ENCODE data around the gene HECW1. TPM values are rescaled to one million over a fixed set of nuclear protein-coding genes. Genes with fewer than 3 reads are reported as not detected.

HECW1 gene
- total RNA-seq, 1 experiment from 2014 or later: 1.8 TPM

DNA sequence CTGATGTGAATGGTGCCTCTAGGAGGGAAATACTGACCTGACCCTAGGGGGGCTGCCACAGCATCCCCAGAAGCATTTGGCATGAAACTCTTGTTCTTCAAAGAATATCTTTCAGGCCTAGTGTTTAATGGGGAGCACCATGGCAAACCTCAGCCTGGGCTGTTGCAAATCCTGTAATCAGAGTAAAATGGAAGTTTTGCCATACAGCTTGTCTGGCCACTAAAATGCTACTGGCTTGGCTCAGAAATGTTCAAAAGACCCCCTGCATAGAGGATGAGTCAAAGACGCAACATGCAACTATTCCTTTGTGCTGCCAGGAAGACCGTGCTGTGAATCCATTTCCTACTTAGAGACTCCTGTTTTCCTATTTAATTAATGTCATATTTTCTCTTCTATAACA is 26.7 kb downstream of the HECW1 start:
- BruUV-seq (replicated peaks): no TSS peak
- ChIA-PET POLR2A (no interaction called here), CTCF (no interaction called here)
- no peaks in the 10 kb centered on the region for H3K4me1 ChIP-seq
- no peaks in the 10 kb centered on the region for H3K9me3 ChIP-seq
- Mint-ChIP-seq H3K27me3 (ENCODE audit: insufficient read depth, unreplicated experiment) (peaks cover 14% of the 10 kb centered on the region), H3K36me3 (ENCODE audit: insufficient read depth, unreplicated experiment) (no peaks in the 10 kb centered on the region), H3K4me3 (ENCODE audit: unreplicated experiment) (no peak overlapping the region), H3K9me3 (ENCODE audit: unreplicated experiment) (no peaks in the 10 kb centered on the region), H3K4me1 (ENCODE audit: low read depth, unreplicated experiment) (peaks cover 6% of the 10 kb centered on the region), H3K27ac (ENCODE audit: unreplicated experiment) (no peak overlapping the region)
- TF ChIP-seq, protein P1, sequence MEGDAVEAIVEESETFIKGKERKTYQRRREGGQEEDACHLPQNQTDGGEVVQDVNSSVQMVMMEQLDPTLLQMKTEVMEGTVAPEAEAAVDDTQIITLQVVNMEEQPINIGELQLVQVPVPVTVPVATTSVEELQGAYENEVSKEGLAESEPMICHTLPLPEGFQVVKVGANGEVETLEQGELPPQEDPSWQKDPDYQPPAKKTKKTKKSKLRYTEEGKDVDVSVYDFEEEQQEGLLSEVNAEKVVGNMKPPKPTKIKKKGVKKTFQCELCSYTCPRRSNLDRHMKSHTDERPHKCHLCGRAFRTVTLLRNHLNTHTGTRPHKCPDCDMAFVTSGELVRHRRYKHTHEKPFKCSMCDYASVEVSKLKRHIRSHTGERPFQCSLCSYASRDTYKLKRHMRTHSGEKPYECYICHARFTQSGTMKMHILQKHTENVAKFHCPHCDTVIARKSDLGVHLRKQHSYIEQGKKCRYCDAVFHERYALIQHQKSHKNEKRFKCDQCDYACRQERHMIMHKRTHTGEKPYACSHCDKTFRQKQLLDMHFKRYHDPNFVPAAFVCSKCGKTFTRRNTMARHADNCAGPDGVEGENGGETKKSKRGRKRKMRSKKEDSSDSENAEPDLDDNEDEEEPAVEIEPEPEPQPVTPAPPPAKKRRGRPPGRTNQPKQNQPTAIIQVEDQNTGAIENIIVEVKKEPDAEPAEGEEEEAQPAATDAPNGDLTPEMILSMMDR (IDR thresholded peaks at IDR 0.05; ENCODE audit: insufficient read depth in 1 of 2, low read depth in 1 of 2, low read length in 1 of 2, severe bottlenecking in 1 of 2, unreplicated experiment in 1 of 2): no peak
- DNase-seq: no peak
- H3K27me3 ChIP-seq (replicated peaks; ENCODE audit: control insufficient read depth, insufficient read depth, low read length): no peaks in the 10 kb centered on the region
- intact Hi-C loops (cut with micrococcal nuclease; ENCODE audit: unreplicated experiment): no loop called here
- no peaks in the 10 kb centered on the region for H3K36me3 ChIP-seq (ENCODE audit: control insufficient read depth, insufficient read depth, low read length)
- H3K4me3 ChIP-seq (ENCODE audit: low read depth, low read length): no peak overlapping the region

DNA sequence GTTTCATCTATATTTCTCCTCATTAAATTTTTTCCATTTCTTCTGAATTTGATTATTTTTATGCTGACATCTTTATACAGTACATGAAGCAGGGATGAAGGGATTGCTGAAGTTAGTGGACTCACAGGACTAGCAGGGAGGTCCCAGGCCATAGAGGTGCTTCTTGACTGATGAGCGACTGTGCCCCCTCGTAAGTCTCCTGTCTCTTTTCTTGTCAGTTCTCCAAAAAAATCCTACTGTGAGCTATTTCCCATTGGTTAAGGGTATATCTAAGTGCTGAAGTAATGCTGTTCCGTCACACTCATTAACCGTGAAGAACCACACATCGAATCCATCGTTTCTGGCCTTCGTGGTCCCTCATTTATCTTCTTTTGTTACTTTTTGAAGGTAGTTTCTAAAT is 27.7 kb downstream of the HECW1 start:
- no peak for DNase-seq
- H3K27me3 Mint-ChIP-seq (ENCODE audit: insufficient read depth, unreplicated experiment): peaks cover 10% of the 10 kb centered on the region
- CTCF ChIA-PET: no interaction called here
- intact Hi-C loops (cut with micrococcal nuclease; ENCODE audit: unreplicated experiment): no loop called here
- H3K36me3 Mint-ChIP-seq (ENCODE audit: insufficient read depth, unreplicated experiment): no peaks in the 10 kb centered on the region
- H3K4me3 ChIP-seq (ENCODE audit: low read depth, low read length): no peak overlapping the region
- H3K9me3 ChIP-seq: no peaks in the 10 kb centered on the region
- peaks cover 6% of the 10 kb centered on the region for H3K4me1 Mint-ChIP-seq (ENCODE audit: low read depth, unreplicated experiment)
- H3K36me3 ChIP-seq (ENCODE audit: control insufficient read depth, insufficient read depth, low read length): no peaks in the 10 kb centered on the region
- H3K27ac Mint-ChIP-seq (ENCODE audit: unreplicated experiment): no peak overlapping the region
- no peaks in the 10 kb centered on the region for H3K9me3 Mint-ChIP-seq (ENCODE audit: unreplicated experiment)
- TF ChIP-seq, protein P1 (IDR thresholded peaks at IDR 0.05; ENCODE audit: insufficient read depth in 1 of 2, low read depth in 1 of 2, low read length in 1 of 2, severe bottlenecking in 1 of 2, unreplicated experiment in 1 of 2): no peak
- H3K27me3 ChIP-seq (replicated peaks; ENCODE audit: control insufficient read depth, insufficient read depth, low read length): no peaks in the 10 kb centered on the region
- H3K4me3 Mint-ChIP-seq (ENCODE audit: unreplicated experiment): no peak overlapping the region
- no TSS peak for BruUV-seq (replicated peaks)
- no peaks in the 10 kb centered on the region for H3K4me1 ChIP-seq
- POLR2A ChIA-PET: no interaction called here

DNA sequence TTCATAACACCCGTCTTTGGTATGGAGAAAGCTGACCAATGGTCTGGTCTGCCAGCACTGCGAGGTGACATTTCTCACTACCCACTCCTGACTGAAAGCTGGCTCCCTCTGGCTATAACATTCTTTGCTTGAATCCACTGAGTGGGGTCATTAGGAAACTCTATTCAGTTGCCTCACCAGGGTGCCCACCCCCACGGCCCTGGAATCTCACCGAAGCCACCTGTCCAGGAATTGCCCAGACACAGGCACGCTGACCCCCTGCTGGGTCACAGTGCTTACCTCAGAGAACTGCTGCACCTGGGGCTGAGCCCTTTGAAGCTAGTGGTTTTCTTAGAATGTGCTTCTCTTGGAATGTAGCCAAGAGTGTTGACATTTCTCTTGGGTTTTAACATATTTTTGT is 28.6 kb downstream of the HECW1 start:
- Mint-ChIP-seq H3K9me3 (ENCODE audit: unreplicated experiment) (no peaks in the 10 kb centered on the region), H3K27me3 (ENCODE audit: insufficient read depth, unreplicated experiment) (peaks cover 9% of the 10 kb centered on the region), H3K27ac (ENCODE audit: unreplicated experiment) (no peak overlapping the region), H3K4me3 (ENCODE audit: unreplicated experiment) (no peak overlapping the region), H3K36me3 (ENCODE audit: insufficient read depth, unreplicated experiment) (no peaks in the 10 kb centered on the region), H3K4me1 (ENCODE audit: low read depth, unreplicated experiment) (peaks cover 6% of the 10 kb centered on the region)
- H3K4me1 ChIP-seq: no peaks in the 10 kb centered on the region
- TF ChIP-seq, protein P1 (IDR thresholded peaks at IDR 0.05; ENCODE audit: insufficient read depth in 1 of 2, low read depth in 1 of 2, low read length in 1 of 2, severe bottlenecking in 1 of 2, unreplicated experiment in 1 of 2): no peak
- DNase-seq: peak; percentile 47 to 57
- POLR2A ChIA-PET: no interaction called here
- intact Hi-C loops (cut with micrococcal nuclease; ENCODE audit: unreplicated experiment): no loop called here
- no peaks in the 10 kb centered on the region for H3K27me3 ChIP-seq (replicated peaks; ENCODE audit: control insufficient read depth, insufficient read depth, low read length)
- no TSS peak for BruUV-seq (replicated peaks)
- no peak overlapping the region for H3K4me3 ChIP-seq (ENCODE audit: low read depth, low read length)
- CTCF ChIA-PET: no interaction called here
- H3K36me3 ChIP-seq (ENCODE audit: control insufficient read depth, insufficient read depth, low read length): no peaks in the 10 kb centered on the region
- no peaks in the 10 kb centered on the region for H3K9me3 ChIP-seq
